Measurements from ENCODE around the gene CRB2. TPM values are rescaled to one million over a fixed set of nuclear protein-coding genes. Genes with fewer than 3 reads are reported as not detected.

CRB2 gene
- 0.79 TPM for total RNA-seq
- long read RNA-seq, partial matches to known transcripts, result 0 of 1 reads
- long read RNA-seq, other reads (novel, unspliced or antisense), result 1 of 1 reads

- intact Hi-C loops (cut with micrococcal nuclease), result no loop called here
- DNase-seq (no peak), ATAC-seq (no peak)
Measured at GRCh38 chr9:123355761-123356431, at the start of gene CRB2. Gene CRB2, plus strand, starts transcription at chr9:123356197. Its CDS starts 64 bp downstream, at chr9:123356261.

DNA sequence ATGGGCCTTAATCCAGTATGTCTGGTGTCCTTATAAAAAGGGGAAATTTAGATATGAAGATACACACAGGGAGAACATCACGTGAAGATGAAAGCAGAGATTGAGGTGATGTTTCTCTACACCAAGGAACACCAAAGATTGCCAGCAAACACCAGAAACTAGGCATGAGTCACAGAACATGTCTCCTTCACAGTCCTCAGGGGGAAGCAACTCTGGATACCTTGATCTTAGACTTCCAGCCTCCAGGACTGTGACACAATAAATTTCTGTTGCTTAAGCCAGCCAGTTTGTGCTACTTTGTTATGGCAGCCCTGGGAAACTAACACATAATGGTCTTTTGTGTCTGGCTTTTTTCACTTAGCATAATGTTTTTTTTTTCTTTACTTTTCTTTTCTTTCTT is 46.4 kb upstream of the CRB2 start:
- intact Hi-C loops (cut with micrococcal nuclease), result no loop called here
- DNase-seq (no peak), ATAC-seq (no peak)

- DNase-seq (no peak), ATAC-seq (no peak)
- intact Hi-C loops (cut with micrococcal nuclease), result no loop called here
Measured at GRCh38 chr9:123310551-123311249, 45.3 kb upstream of the CRB2 start.

DNA sequence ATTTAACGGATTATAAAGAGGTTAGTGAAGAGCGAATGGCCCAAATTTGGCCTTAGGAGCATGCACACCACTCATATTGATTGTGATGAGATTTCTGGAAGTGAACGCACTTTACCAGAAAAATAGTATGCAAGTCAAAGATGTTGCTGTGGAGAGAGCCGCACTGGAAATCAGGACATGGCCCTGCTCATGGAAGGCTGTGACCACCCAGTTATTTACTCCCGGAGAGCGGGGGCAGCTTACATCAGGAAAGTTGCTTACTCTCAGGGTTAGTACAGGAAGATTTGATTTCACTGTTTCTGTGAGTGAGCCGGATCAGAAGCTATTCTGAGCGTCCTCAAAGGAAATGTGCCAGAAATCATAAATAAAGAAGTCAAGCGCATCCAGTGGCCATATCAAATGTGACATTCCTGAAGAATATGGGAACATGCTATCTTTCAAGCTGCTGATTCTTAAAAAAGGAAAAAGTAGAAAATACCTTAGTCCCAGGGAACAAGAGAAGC is 44.7 kb upstream of the CRB2 start:
- intact Hi-C loops (cut with micrococcal nuclease), result no loop called here
- DNase-seq (no peak), ATAC-seq (no peak)

DNA sequence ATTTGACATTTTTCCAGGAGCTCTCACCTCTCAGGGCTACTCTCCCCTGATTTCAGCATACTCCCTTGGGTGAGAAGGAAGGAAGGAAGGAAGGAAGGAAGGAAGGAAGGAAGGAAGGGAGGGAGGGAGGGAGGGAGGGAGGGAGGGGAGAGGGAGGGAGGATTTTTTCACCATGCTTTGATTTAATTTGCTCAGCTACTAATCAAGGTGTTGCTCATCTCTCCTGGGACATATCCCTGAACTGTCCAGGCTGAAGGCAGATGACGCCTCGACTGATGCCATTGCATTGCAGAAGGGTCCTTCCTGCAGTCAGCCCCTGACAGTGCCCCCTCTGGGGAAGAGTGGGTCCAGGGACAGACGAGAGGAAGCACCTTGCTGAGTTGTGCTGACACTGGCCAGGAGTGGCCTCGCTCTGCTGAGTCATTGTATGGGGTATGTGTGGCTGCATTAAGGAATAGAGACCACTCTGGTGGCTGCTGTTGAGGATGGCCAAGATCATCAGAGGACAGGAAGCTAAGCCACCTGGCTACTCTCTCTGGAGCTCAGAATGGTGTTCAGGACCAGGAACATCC is 43.6 kb upstream of the CRB2 start:
- no peak for DNase-seq
- no peak for ATAC-seq
- intact Hi-C loops (cut with micrococcal nuclease), result no loop called here

GRCh38 chr9:123314617-123315016 is 41.4 kb upstream of the CRB2 start:
- ATAC-seq (no peak), DNase-seq (no peak)
- intact Hi-C loops (cut with micrococcal nuclease), result no loop called here

DNA sequence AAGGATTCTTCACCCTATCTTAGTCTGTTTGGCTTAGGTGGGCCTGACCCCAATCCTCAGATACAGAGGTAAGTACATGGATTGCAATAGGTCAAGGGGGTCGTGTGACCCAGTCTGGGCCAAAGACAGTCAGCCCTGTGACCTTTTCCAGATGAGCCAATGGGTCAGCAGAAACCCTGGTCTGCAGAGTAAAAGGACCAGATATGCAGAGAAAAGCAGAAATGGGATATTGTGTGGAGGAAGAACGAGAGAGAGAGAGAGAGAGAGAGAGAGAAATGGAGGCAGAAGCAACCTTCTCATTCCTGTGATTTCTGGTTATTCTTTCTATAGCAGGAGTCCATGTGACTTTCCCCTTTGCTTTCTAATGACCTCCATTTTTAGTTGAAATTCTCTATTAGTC is 40.4 kb upstream of the CRB2 start:
- ATAC-seq, result no peak
- intact Hi-C loops (cut with micrococcal nuclease), result no loop called here

GRCh38 chr9:123316053-123316718 is 39.8 kb upstream of the CRB2 start:
- intact Hi-C loops (cut with micrococcal nuclease), result no loop called here
- DNase-seq, result no peak
- ATAC-seq, result no peak

More for the DNA sequence above, 40.4 kb upstream of the CRB2 start:
- no peak for DNase-seq

DNA sequence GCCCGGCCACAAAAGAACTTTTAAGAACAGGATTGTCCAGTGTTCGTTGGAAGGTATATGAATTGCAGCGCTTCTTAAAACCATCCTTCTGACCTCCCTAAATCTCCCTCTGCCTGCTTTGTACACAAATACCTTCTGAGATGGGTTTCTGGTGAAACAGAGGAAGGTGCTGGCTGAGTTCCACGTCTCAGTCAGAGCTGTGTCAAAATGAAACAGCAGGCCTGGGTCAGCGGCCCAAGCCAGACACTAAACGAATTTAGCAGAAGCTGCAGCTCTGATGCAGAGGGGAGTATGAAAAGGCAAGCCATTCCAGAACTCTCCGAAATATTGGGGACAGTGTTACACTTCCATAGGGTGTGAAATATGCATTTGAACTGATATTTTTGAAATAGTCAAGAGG is 37.8 kb upstream of the CRB2 start:
- intact Hi-C loops (cut with micrococcal nuclease), result no loop called here
- ATAC-seq (no peak), DNase-seq (no peak)

- DNase-seq (peak; percentile 46), ATAC-seq (peak; percentile 40)
- intact Hi-C loops (cut with micrococcal nuclease), result no loop called here
Measured at GRCh38 chr9:123318961-123319421, 37.0 kb upstream of the CRB2 start.

DNA sequence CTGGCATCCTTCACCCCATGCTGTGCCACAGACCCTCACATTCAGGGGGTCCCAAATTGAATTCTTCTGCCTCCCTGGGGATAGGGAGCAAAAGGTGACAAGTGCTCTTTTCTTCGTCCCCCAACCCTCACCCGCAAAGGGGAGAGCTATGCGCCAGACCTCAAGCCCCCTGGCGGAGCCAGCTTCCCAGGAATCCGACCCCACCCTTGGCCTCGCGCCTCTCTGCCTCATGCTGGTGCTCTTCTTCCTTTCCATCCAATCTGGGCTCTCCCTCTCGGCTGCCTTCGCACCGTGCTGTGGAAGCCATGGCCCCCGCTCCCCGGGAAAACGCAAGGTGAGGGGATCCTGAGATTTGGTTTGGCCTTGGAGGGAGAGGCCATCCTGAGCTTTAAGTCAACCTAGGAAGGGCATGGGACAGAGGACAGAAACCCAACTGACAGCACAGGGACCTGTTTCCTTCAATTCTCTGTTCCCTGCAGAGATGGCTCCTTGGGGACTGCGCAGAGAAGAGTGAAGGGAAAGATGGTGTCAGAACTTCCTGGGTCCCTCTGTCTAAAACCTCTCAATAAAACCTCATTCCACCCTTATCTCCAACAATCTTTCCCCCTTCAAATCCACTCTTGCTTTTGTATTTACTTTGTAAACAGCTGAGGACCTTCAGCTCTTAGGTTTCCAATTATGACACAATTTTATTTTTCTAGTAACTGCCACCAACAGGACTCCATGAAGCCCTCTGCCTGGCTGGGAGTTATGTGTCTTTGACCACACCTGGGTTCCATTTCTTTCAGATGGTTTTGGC is 36.3 kb upstream of the CRB2 start:
- ATAC-seq (no peak), DNase-seq (no peak)
- intact Hi-C loops (cut with micrococcal nuclease), result no loop called here

DNA sequence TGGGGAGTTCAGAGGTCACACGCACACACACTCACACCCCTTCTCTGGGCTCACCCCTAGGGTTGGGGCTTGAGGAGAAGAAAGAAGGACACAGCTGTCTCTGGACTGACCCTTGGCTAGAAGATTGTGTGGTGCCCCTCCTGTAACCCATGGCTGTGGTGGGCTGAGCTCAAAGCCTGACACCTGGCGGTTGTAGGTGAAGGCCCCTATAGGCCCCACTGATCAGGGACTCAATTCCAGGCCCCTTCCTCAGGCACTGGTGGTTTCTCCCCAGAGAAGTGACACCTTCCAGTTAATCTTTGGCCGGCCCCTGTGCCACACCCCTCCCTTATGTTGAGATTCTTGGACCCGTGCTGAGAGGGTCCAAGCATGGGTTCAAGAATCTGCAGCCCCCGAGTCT is 35.2 kb upstream of the CRB2 start:
- intact Hi-C loops (cut with micrococcal nuclease), result no loop called here
- no peak for ATAC-seq

GRCh38 chr9:123321616-123322272 is 34.3 kb upstream of the CRB2 start:
- DNase-seq (no peak), ATAC-seq (no peak)
- intact Hi-C loops (cut with micrococcal nuclease), result no loop called here

More for the DNA sequence above, 35.2 kb upstream of the CRB2 start:
- no peak for DNase-seq

DNA sequence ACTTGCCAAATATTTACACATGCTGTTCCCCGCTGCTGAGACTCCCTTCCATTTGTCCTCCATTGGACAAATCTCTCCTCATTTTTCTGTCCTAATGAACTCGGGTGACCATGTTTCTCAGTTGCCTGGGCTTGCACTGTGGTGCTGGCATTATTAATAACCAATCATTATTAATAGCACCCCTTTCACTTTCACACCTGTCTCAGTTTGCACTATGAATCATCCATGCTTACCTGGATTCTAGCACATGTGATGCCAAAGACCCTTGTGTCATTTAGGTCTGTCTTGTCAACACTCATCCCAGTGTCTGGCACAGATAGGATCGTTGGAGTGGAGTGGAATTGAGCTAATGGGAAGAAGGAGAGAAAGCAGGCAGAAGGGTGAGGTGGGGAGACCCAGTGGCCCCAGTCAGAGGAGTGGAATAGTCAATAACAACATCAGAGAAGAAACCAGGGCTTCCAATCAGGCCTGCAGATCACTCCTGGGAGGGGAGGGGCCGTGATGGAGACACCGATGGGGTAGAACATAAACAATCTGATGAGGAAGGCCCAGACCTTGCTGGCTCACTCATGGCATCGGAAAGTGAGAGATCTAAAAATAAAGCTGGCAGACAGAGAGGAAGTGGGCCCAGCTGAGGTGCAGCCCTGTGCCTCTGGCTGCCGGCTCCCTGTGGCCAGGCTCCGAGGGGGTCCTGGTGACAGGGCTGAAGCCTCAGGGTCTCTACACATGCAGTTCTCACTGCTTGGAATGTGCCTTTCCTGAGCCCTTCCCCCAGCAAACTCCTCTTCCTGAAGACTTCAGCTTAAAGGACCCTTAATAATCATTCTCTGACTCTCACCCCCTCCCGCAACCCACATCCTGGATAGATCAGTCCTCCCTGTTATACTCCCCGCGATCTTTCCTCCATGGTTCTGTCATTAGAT is 33.5 kb upstream of the CRB2 start:
- intact Hi-C loops (cut with micrococcal nuclease), result no loop called here
- ATAC-seq (peak; percentile 77), DNase-seq (no peak)

DNA sequence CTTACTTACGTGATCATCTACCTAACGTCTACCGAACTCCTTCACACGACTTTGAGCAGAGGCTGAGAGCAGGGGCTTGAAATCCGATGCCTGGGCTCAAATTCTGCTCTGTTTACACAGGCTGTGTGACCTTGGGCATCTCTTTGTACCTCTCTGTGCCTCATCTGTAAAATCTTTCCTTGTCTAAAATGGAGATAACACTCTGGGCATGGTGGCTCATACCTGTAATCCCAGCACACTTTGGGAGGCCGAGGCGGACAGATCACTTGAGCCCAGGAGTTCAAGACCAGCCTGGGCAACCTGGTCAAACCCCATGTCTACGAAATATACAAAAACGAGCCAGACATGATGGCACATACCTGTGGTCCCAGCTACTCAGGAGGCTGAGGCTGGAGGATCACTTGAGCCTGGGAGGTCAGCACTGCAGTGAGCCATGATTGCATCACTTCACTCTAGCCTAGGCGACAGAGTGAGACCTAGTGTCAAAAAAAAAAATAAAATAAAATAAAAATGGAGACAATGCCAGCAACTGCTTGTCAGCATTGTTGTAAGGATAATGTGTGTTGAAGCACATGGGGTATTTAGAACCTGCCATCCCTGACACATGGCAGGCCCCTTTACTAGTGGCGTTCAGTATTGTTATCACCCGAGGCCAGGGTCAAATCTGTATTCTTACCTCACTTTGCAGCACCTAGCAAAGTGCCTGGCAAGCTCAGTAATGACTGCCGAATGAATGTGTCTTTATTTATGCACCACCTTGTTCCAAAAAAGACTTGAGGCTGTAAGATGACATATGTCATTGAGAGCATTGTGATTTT is 32.6 kb upstream of the CRB2 start:
- ATAC-seq, result peak; percentile 85

GRCh38 chr9:123324767-123325183 is 31.2 kb upstream of the CRB2 start:
- DNase-seq (no peak), ATAC-seq (no peak)
- intact Hi-C loops (cut with micrococcal nuclease), result no loop called here

More for the DNA sequence above, 32.6 kb upstream of the CRB2 start:
- DNase-seq, result no peak
- intact Hi-C loops (cut with micrococcal nuclease), result no loop called here
